HEK293T (cell line): ENCODE measurements around the gene BAIAP2L2.

Experiments used
- LEF1 ChIP-seq: fragments of 450-650 bp; IDR thresholded peaks from 2 replicates; pipeline ENCODE4 v1.6.1; 2017; ENCODE audit warnings: mild to moderate bottlenecking, borderline replicate concordance
- SP1 ChIP-seq: fragments of 450-650 bp; IDR thresholded peaks from 2 replicates; pipeline ENCODE4 v1.6.1; 2017

DNA sequence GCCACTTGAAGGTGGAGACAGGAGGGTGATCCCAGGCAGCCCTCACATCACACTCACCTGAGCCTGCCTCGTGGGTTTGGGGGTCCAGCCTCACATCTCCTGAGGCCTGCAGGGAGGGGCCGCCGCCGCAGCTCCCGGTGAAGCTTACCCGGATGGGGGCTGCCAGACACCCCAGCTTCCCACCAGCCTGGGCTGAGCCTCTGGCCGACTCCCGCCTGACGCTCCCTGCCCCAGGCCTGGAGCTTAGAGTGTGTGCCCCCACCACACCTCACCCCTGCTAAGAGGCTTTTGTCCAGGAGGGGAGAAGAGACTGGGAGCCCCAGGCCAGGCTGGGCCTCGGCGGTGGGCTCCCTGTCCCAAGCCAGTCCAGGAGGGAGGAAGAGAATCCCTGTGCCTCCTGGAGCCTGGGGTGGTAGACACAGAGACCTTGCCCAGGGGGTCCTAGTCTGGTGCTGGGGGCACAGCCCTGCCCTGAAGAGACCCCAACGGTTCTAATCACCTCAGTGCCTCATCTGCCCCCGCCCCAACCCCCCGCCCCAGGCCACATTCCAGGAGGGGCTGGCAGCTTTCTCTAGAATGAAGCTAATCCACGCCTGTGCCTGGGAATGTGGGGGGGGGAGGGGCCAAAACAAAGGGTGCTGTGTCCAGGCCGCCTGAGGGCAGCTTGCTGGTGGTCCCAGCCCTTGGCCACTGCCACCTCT, 26.4 kb downstream of the BAIAP2L2 start, which contains the start of gene SLC16A8:
- TF ChIP-seq SP1 (no peak), LEF1 (no peak)
